ENCODE measurements around the gene PKDCC.

PKDCC gene

GRCh38 chr2:42049221-42050009 lies 1.6 kb downstream of the PKDCC start:
- no peak for DNase-seq (ENCODE audit: low read depth)

DNA sequence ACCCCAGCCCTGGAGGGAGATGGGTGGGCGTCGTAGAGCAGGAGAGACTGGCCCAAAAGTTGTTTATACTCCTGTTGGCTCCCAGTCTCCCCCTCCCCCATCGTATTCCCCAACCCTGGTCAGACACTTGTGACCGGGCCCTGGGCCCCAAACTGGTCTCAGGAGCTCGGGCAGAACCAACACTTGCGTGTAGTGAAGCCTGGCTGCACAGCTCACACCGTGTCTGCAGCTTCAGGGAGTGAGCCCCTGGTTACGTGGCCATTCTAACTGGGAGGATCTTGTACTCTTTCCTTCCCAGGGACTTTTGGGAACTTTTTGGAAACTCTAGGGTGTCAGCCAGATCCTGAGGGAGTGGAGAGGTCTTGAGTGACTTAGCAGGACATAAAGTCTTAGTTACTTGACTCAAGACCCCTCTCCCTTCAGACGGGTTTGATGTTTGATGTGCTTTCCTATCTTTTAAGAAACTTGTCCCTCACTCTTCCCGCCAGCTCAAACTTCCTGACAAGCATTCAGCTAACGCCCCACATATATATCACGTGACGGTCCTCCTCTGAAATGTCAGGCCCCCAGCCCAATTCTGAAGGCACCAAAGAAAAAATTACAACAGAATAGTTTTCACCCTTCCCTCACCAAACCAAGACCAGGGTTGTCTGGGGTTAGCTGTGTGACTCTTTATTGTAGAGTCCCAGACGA lies 2.3 kb downstream of the PKDCC start:
- no peak for DNase-seq (ENCODE audit: low read depth)

- no peak for DNase-seq (ENCODE audit: low read depth)
Observed at GRCh38 chr2:42050703-42051542, 3.1 kb downstream of the PKDCC start.

DNA sequence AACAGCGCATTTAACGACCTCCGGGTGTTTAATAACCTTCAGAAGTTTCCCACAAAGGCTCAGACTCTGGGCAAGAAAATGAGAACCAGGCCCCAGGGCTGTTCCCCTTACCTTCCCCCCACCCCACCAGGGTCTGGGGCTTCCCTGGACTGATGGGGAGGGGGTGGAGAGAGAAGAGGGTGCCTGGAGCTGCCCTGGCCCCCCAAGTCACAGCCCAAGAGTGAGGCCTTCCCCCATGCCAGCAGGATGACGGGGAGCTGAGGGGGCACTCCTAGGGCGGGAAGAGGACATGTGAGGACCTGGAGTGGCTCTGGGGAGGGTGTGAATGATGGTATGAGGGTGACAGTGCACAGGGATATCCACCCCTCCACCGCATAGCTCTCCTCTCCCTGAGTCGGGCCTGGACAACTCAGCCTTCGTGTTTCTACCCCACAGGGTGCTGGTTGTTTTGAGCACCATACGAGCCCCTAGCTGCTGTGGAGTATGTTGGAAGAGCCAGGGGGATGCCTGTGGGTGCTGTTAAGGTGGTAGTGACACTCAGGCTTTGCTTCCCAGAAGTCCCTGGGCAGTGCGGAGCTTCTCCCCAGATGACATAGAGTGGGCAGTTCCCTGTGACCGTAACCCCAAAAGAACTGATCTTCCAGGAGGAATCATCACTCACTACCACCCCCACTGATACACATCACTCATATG lies 3.9 kb downstream of the PKDCC start:
- DNase-seq (ENCODE audit: low read depth), result no peak

GRCh38 chr2:42052702-42053481 lies 5.1 kb downstream of the PKDCC start:
- DNase-seq (ENCODE audit: low read depth), result no peak

DNA sequence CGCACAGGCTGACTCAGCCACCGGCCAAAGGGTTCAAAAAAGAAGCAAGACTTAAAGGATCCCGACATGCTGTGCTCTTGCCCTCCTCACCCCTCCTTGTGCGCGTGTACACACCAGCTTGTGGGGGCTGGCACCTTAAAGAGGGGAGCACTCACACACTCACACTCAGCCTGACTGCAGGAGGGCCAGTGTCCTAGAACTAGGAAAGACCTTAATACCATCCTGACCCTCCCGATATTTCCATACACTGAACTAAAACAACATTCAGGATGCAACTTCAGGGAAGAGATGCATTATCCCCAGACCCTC lies 5.6 kb downstream of the PKDCC start:
- no peak for DNase-seq (ENCODE audit: low read depth)

DNA sequence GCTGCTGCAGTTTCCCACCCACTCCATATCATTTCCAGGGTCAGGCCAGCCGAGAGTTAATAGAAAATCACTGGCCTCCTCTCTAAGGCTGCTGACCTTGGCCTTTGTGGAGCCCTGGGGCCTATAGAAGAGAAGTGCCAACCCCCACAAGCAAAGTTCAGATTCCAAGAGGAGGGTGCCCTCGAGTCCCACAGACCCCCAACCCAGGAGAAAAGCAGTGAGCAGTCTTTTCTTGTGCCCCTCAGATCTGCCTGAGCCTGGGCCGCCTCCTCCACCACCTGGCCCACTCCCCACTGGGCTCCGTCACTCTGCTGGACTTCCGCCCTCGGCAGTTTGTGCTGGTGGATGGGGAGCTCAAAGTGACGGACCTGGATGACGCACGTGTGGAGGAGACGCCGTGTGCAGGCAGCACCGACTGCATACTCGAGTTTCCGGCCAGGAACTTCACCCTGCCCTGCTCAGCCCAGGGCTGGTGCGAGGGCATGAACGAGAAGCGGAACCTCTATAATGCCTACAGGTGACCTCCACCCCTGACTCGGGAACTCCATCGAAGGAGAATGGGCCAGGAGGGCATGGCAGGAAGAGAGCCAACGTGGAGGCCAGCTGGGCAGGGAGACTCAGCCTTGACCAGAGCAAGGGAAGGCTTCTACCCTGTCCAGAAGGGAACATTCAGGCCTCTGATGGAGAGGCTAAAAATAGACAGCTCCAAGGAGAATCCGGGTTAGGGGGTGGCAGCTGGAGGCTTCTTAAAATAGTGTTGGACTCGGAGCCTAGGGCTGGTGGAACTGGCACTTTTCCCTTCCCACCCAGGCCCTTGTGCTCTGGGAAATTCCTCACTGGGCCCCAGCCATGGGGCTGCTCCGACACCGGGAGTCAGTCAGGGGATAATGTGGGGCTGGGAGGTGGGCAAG lies 6.2 kb downstream of the PKDCC start:
- DNase-seq (ENCODE audit: low read depth), result no peak

- no peak for DNase-seq (ENCODE audit: low read depth)
Observed at GRCh38 chr2:42054714-42055430, 7.1 kb downstream of the PKDCC start.

- DNase-seq (ENCODE audit: low read depth), result no peak
Observed at GRCh38 chr2:42055573-42056514, 8.0 kb downstream of the PKDCC start.

DNA sequence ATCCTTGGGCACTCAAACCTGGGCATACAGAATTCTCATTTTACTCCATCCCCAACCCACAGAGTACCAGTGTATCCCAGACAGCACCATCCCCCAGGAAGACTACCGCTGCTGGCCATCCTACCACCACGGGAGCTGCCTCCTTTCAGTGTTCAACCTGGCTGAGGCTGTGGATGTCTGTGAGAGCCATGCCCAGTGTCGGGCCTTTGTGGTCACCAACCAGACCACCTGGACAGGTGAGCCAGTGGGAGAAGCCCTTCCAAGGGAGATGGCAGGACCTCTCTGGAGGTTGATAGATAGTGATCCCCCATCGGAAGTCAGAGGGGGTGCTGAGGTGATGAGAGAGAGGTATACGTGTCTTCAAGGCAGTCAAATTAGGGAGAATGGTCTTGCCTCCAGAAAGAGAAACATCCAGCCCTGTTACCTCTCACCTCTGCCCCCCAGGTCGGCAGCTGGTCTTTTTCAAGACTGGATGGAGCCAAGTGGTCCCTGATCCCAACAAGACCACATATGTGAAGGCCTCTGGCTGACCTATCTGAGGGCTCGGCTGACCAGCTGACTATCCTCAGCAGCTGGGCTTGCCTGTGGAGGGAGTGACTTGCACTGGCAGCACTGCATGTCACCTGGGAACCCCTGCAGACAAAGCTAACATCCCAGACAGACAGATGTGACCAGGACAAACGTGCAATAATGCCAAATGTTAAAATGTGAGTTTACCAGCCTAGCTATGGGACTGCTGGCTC lies 9.5 kb downstream of the PKDCC start:
- DNase-seq (ENCODE audit: low read depth), result no peak

DNA sequence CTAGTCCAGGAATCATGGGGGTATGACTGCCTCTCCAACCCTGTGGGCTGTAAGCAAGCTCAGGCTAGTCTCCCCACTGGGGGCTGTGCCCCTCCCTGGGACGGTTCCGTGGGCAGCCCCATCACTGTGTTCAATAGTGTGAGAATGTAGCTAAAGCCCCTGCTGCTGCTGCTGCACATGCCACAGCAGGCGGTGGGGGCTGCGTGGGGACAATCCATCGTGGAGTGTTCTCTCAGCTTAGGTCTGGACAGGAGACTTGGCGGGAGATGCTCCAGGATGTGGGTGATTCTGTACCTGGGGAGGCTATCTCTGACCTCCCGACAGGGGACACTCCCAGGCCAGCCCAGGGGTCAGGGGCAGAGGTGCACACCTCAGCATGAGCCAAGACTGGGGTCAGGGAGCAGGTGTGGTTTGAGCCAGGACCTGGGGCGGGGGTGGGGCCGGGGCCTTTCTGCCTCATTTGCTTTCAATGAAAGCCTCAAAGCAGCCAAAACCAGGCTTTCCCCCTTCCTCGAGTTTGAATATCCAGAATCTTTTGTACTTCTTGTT lies 10.2 kb downstream of the PKDCC start:
- no peak for DNase-seq (ENCODE audit: low read depth)

GRCh38 chr2:42059261-42059898 lies 11.6 kb downstream of the PKDCC start:
- no peak for DNase-seq (ENCODE audit: low read depth)

GRCh38 chr2:42060028-42060427 lies 12.2 kb downstream of the PKDCC start:
- no peak for DNase-seq (ENCODE audit: low read depth)

DNA sequence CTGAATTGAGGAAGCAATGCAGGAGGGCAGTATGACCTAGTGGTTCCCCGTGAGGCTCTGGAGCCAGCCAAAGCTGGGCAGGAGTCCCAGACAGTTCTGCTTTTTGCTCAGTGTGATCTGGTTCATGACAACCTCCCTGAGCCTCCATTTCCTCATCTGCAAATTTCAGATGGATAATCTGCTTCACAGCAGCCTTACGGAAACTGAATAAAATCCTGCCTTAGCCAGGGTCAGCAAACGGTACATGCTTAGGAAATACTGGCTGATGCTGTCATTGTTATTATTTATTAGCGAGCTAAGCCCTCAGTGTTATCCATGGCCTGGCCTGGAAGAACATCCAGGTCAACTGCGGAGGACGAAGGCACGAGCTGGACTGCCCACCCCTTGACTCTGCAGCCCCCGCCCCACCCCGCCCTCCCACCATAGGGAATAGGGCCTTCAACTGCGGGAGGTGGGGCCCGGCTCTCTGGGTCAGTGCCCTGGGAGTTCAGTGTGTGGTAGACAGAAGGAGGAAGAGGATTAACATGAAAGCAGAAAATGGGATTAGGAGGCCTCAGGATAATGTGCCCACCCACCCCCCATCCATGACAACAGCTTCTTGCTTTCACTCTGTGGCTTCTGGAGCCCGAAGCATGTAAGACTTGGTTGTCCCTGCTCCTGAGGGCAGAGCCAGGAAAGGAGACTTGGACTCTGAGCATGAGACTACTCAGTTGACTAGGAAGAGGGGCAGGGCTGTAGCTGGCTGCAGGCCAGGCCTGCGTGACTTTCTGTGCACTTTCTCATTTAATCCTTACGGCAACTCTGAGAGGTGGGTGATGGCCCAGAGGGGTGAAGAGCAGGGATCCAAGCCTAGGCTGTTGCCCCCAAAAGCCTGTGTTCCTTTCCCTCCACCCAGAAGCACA lies 13.1 kb downstream of the PKDCC start:
- DNase-seq (ENCODE audit: low read depth), result no peak

GRCh38 chr2:42061839-42062238 lies 14.0 kb downstream of the PKDCC start:
- no peak for DNase-seq (ENCODE audit: low read depth)
